GM23248 (cell line): ENCODE results near the gene LRBA. TPM values are rescaled to one million over a fixed set of nuclear protein-coding genes. Genes with fewer than 3 reads are reported as not detected.

Experiments
- DNase-seq: peaks from one replicate; pipeline ENCODE4 v3.0.0-alpha.2; 2015
- H2AFZ ChIP-seq: fragments of 200-600 bp; sonication (generic); 2 replicates; pipeline ENCODE4 v1.6.1; 2016; ENCODE audit warnings: antibody characterized with exemption
- H3F3A ChIP-seq: fragments of 200-600 bp; sonication (generic); 2 replicates; pipeline ENCODE4 v1.6.1; 2016; ENCODE audit warnings: mild to moderate bottlenecking, antibody characterized with exemption, mixed run types; ENCODE audit not compliant: insufficient read depth
- H3K27ac ChIP-seq: fragments of 200-600 bp; sonication (generic); 2 replicates; pipeline ENCODE4 v1.5.1; 2016; ENCODE audit warnings: mild to moderate bottlenecking
- H3K27me3 ChIP-seq: fragments of 200-600 bp; sonication (generic); replicated peaks from 2 replicates; pipeline ENCODE4 v1.6.1; 2016; ENCODE audit warnings: mild to moderate bottlenecking; ENCODE audit not compliant: insufficient read depth
- H3K36me3 ChIP-seq: fragments of 200-600 bp; sonication (generic); 2 replicates; pipeline ENCODE4 v1.6.1; 2016; ENCODE audit warnings: low read depth, mild to moderate bottlenecking
- H3K4me1 ChIP-seq: fragments of 200-600 bp; sonication (generic); 2 replicates; pipeline ENCODE4 v1.6.1; 2016; ENCODE audit warnings: mild to moderate bottlenecking; ENCODE audit not compliant: insufficient read depth
- H3K4me2 ChIP-seq: fragments of 200-600 bp; sonication (generic); one replicate; pipeline ENCODE4 v1.6.1; 2016; ENCODE audit warnings: mild to moderate bottlenecking; ENCODE audit not compliant: unreplicated experiment
- H3K4me3 ChIP-seq: fragments of 200-600 bp; sonication (generic); 2 replicates; pipeline ENCODE4 v1.5.1; 2016; ENCODE audit warnings: mild to moderate bottlenecking
- H3K79me2 ChIP-seq: fragments of 200-600 bp; sonication (generic); 2 replicates; pipeline ENCODE4 v1.6.1; 2016; ENCODE audit warnings: mild to moderate bottlenecking; ENCODE audit not compliant: insufficient read depth
- H3K9ac ChIP-seq: fragments of 200-600 bp; sonication (generic); 2 replicates; pipeline ENCODE4 v1.6.1; 2016; ENCODE audit warnings: mild to moderate bottlenecking
- H3K9me2 ChIP-seq: fragments of 200-600 bp; sonication (generic); 2 replicates; pipeline ENCODE4 v1.6.1; 2016; ENCODE audit warnings: mixed run types, mild to moderate bottlenecking, moderate library complexity; ENCODE audit not compliant: insufficient read depth
- H3K9me3 ChIP-seq: fragments of 200-600 bp; sonication (generic); one replicate; pipeline ENCODE4 v1.6.1; 2017; ENCODE audit warnings: low read depth
- H4K20me1 ChIP-seq: fragments of 200-600 bp; sonication (generic); 2 replicates; pipeline ENCODE4 v1.6.0; 2016; ENCODE audit not compliant: insufficient read depth
- EZH2 ChIP-seq: fragments of 200-600 bp; sonication (generic); IDR thresholded peaks from 2 replicates; pipeline ENCODE4 v1.6.1; 2018; ENCODE audit warnings: antibody characterized with exemption, mild to moderate bottlenecking; ENCODE audit not compliant: insufficient read depth, poor library complexity, severe bottlenecking
- EZH2phosphoT487 ChIP-seq: fragments of 200-600 bp; sonication (generic); IDR thresholded peaks from 2 replicates; pipeline ENCODE4 v1.6.1; 2018; ENCODE audit warnings: antibody characterized with exemption, moderate library complexity, mild to moderate bottlenecking, low read depth; ENCODE audit not compliant: insufficient read depth
- WGBS, 2 experiments: methylation state at CpG; one replicate each; pipeline ENCODE4 v1.1.6; 2015 to 2017; ENCODE audit warnings: low lambda C conversion rate in 2 of 2, low coverage in 1 of 2; ENCODE audit errors: missing lambda C conversion rate in 2 of 2; 5-methylcytosine and 5-hydroxymethylcytosine counted together
- in situ Hi-C: fragments of 300-500 bp; cut with MboI; formaldehyde crosslinking; loops from 2 replicates; pipeline ENCODE4 v1.15.0; 2020
- polyA plus RNA-seq: library from polyadenylated mRNA; unstranded; fragments of >200 nt; fragmentation: Nextera tagmentation; extraction: Ambion mirVana; gene quantifications from 2 replicates; pipeline ENCODE4 v1.2.1, GENCODE V29; 2016
- total RNA-seq: library from RNA; depleted of rRNA; stranded (reverse); fragments of >200 nt; shearing (Covaris generic); gene quantifications from 2 replicates; pipeline ENCODE4 v1.2.3, GENCODE V29; 2014

Gene LRBA
- total and polyA plus RNA-seq, 2 experiments from 2014 or later, result 6.6 to 17.8 TPM

GRCh38 chr4:150903603-150904002, 111.5 kb downstream of the LRBA start:
- Histone ChIP-seq H3K27ac (no peak overlapping the region), H3F3A (no peaks in the 10 kb centered on the region), H2AFZ (no peak overlapping the region), H3K4me2 (no peak overlapping the region), H4K20me1 (no peaks in the 10 kb centered on the region), H3K4me1 (no peaks in the 10 kb centered on the region), H3K9me2 (no peaks in the 10 kb centered on the region), H3K27me3 (no peaks in the 10 kb centered on the region), H3K9ac (no peak overlapping the region), H3K4me3 (no peak overlapping the region), H3K79me2 (no peaks in the 10 kb centered on the region), H3K36me3 (no peaks in the 10 kb centered on the region), H3K9me3 (no peaks in the 10 kb centered on the region)
- TF ChIP-seq EZH2phosphoT487 (no peak), EZH2 (no peak)
- DNase-seq, result no peak
- WGBS, 2 experiments, result 95% methylated on average over 2 of the region's 2 CpGs
- in situ Hi-C loops, result no loop called here

- Histone ChIP-seq H3F3A (no peaks in the 10 kb centered on the region), H3K27me3 (no peaks in the 10 kb centered on the region), H4K20me1 (no peaks in the 10 kb centered on the region), H3K4me3 (no peak overlapping the region), H3K9ac (no peak overlapping the region), H3K4me2 (no peak overlapping the region), H3K9me2 (no peaks in the 10 kb centered on the region), H3K36me3 (no peaks in the 10 kb centered on the region), H3K4me1 (no peaks in the 10 kb centered on the region), H3K79me2 (no peaks in the 10 kb centered on the region), H2AFZ (no peak overlapping the region), H3K9me3 (no peaks in the 10 kb centered on the region), H3K27ac (no peak overlapping the region)
- TF ChIP-seq EZH2 (no peak), EZH2phosphoT487 (no peak)
- in situ Hi-C loops, result no loop called here
- WGBS, 2 experiments, result 93 to 100% methylated on average over 1 of the region's 1 CpG
- DNase-seq, result no peak
Measured at GRCh38 chr4:150896497-150896896, 118.6 kb downstream of the LRBA start.

- Histone ChIP-seq H3K4me2 (no peak overlapping the region), H4K20me1 (no peaks in the 10 kb centered on the region), H3K9me3 (no peaks in the 10 kb centered on the region), H3K36me3 (no peaks in the 10 kb centered on the region), H3K79me2 (no peaks in the 10 kb centered on the region), H3K27me3 (no peaks in the 10 kb centered on the region), H3K4me1 (no peaks in the 10 kb centered on the region), H3K9ac (no peak overlapping the region), H3K4me3 (no peak overlapping the region), H3F3A (no peaks in the 10 kb centered on the region; the same call in 1 of the 2 replicates), H3K9me2 (no peaks in the 10 kb centered on the region), H2AFZ (no peak overlapping the region), H3K27ac (no peak overlapping the region)
- DNase-seq, result no peak
- in situ Hi-C loops, result no loop called here
- 98 to 100% methylated on average over 2 of the region's 2 CpGs for WGBS, 2 experiments
- TF ChIP-seq EZH2 (no peak), EZH2phosphoT487 (no peak)
Measured at GRCh38 chr4:150890246-150890645, 124.8 kb downstream of the LRBA start.

- WGBS, 2 experiments, result 95 to 97% methylated on average over 4 of the region's 4 CpGs
- in situ Hi-C loops, result no loop called here
- H3K27ac ChIP-seq, result no peak overlapping the region
Measured at GRCh38 chr4:150889306-150889705, 125.8 kb downstream of the LRBA start.

GRCh38 chr4:150888625-150889024, 126.5 kb downstream of the LRBA start:
- no peak for DNase-seq
- no peak overlapping the region for H3K4me3 ChIP-seq
- H4K20me1 ChIP-seq, result no peaks in the 10 kb centered on the region
- no peaks in the 10 kb centered on the region for H3K27me3 ChIP-seq
- no peaks in the 10 kb centered on the region; the same call in 1 of the 2 replicates for H3F3A ChIP-seq
- in situ Hi-C loops, result no loop called here
- no peaks in the 10 kb centered on the region for H3K36me3 ChIP-seq
- no peak overlapping the region for H3K9ac ChIP-seq
- H3K9me3 ChIP-seq, result no peaks in the 10 kb centered on the region
- H3K4me2 ChIP-seq, result no peak overlapping the region
- H2AFZ ChIP-seq, result no peak overlapping the region
- H3K27ac ChIP-seq, result no peak overlapping the region
- no peaks in the 10 kb centered on the region for H3K9me2 ChIP-seq
- no peak for TF ChIP-seq EZH2
- no peak for TF ChIP-seq EZH2phosphoT487
- no peaks in the 10 kb centered on the region for H3K79me2 ChIP-seq
- H3K4me1 ChIP-seq, result 0 out of 2 replicates have a peak, but pooled peaks cover 5% of the 10 kb centered on the region

More at GRCh38 chr4:150889306-150889705, 125.8 kb downstream of the LRBA start:
- no peak for DNase-seq
- TF ChIP-seq EZH2phosphoT487, result no peak
- TF ChIP-seq EZH2, result no peak
- 0 out of 2 replicates have a peak, but pooled peaks cover 5% of the 10 kb centered on the region for H3K4me1 ChIP-seq
- H3K9me2 ChIP-seq, result no peaks in the 10 kb centered on the region
- no peaks in the 10 kb centered on the region; the same call in 1 of the 2 replicates for H3F3A ChIP-seq
- H3K9ac ChIP-seq, result no peak overlapping the region
- no peaks in the 10 kb centered on the region for H4K20me1 ChIP-seq
- H3K79me2 ChIP-seq, result no peaks in the 10 kb centered on the region
- no peaks in the 10 kb centered on the region for H3K36me3 ChIP-seq
- H3K4me2 ChIP-seq, result no peak overlapping the region
- H3K9me3 ChIP-seq, result no peaks in the 10 kb centered on the region
- no peak overlapping the region for H2AFZ ChIP-seq
- no peak overlapping the region for H3K4me3 ChIP-seq
- no peaks in the 10 kb centered on the region for H3K27me3 ChIP-seq
